GM21737 (cell line): ENCODE results near the gene CHCHD4.

Experiments
- ATAC-seq: cut with Tn5 transposase; IDR thresholded peaks from one replicate; pipeline ENCODE4 v1.9.1; 2021; ENCODE audit warnings: mild to moderate bottlenecking, moderate library complexity; ENCODE audit not compliant: unreplicated experiment

Gene CHCHD4

DNA sequence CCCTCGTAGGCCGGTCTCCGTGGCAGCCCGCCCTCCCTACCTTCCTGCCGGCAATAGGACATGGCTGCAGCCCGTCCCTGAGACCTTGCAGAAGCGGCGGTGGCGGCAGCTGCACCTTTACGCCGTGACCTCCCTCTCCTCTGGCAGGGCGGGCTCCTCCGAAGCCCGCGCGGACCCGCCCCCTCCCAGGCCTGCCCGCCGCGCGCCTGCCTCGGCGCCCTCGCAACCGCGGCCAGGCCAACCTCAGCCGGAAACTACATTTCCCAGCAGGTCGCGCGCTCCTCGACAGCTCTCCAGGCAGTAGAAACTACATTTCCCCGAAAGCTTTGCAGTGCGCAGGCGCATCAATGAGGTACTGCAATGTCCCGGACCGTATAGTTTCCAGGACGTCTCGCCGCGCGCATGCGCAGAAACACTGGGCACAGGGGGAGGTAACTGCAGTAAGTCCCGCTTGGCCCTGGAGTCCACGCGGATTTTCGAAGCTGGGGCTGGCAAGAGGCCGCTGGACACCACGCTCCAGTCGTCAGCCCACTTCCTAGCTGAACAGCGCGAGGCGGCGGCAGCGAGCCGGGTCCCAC is at the start of gene CHCHD4, which contains the start of gene TMEM43:
CHCHD4 (minus strand) TSS at position 256 of the 578 bp plus-strand sequence; CDS start at position 62, 194 bp downstream.
TMEM43 (plus strand) TSS at position 438 of the 578 bp plus-strand sequence. CDS start 142 bp downstream, outside the sequence.
- peak; percentile 86 for ATAC-seq

- ATAC-seq: no peak
These were observed 47.8 kb upstream of the CHCHD4 start for GRCh38 chr3:14172496-14172895.

DNA sequence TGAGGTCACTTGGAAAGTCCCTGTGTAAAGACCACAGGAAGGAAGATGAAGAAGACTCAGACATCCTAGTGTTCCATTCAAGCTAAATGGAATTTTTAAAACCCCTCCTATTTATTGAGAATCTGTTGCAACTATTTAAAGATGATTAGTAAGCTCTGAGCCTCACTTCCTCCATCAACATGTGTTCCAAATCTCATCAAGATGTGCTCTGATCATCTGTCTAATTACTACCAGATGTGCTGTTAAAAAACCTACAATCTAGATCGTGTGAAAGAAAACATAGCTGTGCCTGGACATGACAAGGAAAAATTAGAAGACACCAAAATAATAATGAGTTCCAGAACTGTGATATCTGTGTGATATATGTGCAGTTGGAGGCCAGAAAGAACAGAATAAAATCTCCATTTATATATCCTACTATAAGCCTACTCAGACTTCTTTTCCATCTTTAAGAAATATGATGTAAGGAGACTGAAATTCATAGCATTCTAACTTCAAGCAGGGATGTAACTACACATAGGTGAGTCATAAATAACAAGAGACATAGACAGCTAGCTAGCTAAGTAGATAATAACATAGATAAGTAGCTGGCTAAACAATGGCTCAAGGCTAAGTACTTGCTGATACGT is 46.0 kb upstream of the CHCHD4 start:
- ATAC-seq: no peak

DNA sequence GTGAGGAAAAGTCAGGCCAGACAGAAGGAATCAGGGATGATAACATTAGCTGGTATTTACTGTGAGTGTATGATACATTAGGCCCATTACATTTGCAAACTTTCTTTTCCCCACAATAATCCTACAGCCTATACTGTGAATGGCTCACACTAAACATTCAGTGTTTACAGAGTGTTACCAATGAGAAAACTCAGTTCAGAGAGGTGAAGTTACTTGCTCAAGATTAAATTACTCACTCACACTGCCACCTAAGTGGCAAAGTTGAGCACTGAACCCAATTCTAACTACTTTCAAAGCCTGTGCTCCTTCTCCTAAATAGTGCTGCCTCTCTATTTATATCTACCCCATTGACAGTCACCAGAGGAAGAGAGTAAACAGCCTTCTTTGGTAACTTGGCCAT is 45.2 kb upstream of the CHCHD4 start:
- ATAC-seq: no peak

DNA sequence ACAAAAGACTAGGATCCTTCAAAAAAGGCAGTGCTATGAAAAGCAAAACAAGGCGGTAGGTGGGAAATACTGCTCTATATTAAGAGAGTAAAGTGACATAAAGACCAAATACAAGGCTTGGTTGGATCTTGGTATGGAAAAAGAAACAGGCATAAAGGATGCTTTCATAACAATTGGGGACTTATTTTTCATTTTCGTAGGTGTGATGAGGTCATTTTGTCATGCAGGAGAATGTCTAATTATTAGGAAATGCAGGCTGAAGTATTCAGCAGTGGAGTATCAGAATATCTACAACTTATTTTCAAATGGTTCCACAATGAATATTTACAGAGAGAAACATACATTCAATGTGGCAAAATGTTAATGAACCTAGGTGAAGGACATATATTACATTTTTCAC is 44.8 kb upstream of the CHCHD4 start:
- ATAC-seq: no peak

- no peak for ATAC-seq
These were observed 42.4 kb upstream of the CHCHD4 start for GRCh38 chr3:14166877-14167603.

- no peak for ATAC-seq
These were observed 37.5 kb upstream of the CHCHD4 start for GRCh38 chr3:14162178-14162577.

GRCh38 chr3:14161282-14161681 is 36.6 kb upstream of the CHCHD4 start:
- no peak for ATAC-seq

DNA sequence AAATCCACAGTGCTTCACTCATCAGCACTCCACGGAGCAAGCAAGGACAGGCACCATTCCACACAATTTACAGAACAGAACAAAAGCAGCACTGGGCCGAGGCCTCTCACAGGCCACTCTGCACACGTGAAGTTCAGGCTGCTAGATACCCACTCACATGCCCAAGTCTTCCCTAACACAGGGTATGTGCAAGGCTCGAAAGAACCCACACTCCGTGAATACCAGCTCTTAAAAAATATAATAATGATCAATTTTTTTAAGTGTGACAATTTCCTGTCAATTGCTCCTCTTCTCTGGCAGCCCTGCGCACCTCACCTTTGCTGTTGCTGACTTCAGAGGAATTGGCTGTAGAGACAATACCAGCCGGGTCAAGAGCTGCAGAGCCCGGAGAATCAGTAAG is 34.8 kb upstream of the CHCHD4 start:
- ATAC-seq: no peak

DNA sequence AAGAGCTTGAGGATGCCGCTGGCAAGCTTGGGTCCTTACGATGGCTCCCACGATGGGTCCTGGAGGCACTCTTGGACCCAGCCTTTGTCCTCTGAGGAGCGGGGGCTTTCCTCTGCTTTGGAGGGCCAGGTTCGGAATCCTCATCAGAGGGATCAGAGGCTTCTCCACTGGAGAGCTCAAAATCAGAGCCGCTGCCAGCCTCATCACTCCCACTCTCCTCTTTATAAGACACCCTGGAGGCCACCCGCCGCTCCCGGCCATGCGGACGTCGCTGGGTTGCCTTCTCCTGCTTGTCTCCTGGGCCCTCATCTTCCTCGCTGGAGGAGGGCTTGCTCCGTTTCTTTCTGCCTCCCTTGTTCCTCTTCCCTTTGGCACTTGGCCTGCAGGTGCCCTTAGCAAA is 33.7 kb upstream of the CHCHD4 start:
- no peak for ATAC-seq

- no peak for ATAC-seq
These were observed 33.3 kb upstream of the CHCHD4 start for GRCh38 chr3:14157951-14158350.

DNA sequence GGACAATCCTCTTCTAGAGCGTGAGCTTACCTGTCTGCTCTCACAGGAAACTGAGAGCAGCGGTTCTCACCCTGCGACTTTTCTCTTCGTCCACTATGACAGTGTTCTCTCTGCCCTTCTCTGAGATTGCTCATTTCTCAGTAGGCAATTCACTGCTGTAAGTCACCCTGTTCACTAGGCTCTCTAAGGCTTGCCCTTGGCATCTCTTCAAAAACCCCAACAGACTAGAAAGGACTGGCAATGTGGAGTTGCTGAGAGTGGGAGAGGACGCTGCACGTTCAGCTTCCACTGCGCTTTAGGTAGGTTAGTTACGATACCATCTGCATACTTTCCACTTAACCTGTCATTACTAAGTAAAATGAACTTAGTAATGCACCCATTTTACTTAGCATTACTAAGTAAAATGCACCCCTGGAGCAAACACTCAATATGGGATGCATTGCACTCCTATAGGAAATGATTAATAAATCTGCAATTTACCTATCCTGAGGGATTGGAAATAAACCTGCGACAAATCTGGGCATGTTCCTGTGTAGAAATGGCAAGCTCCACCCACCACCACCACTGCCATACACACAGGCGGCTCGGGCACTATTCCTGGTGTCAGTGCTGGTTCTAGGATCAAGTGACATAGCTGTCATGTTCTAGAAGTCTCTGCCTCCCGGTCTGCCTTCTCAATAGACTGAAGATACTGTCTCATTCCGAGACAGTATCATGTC is 32.3 kb upstream of the CHCHD4 start:
- ATAC-seq: no peak

- no peak for ATAC-seq
These were observed 31.5 kb upstream of the CHCHD4 start for GRCh38 chr3:14156201-14156600.

DNA sequence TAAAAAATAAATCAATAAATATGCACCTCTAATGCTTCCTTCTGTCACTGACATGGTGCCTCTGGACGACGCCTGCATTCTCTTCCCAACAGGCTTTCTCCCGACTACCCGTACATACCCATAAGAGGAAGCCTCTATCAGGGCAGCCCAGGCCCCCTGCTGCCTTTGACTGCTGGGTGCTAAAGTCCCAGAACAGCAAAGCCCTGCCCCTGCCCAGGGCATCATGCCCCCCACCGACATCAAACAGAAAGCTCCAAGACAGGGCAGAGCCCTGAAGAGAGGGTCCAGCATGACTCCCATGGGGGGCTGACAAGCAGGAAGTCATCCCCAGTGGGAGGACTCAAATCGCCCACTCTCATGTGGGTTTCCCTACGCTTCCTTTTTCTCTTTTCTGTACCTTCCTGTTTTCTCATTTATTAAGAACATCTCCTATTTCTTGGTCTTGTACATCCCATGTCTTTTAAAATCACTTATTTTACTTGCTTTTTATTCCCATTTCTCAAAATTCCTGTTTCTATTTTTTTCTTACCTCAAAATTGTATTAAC is 30.3 kb upstream of the CHCHD4 start:
- ATAC-seq: no peak

DNA sequence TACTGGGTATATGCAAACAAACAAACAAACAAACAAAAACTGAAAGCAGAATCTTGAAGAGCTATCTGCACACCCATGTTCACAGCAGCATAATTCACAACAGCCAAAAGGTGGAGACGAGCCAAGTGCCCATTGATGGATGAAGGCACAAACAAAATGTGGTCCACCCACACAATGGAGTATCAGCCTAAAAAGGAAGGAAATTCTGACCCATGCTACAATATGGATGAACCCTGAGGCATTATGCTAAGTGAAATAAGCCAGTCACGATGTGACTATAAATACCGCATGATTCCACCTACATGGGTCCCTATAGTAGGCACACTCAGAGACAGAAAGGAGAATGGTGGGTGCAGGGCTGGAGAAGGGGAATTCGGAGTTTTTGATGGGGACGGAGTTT is 29.6 kb upstream of the CHCHD4 start:
- no peak for ATAC-seq

DNA sequence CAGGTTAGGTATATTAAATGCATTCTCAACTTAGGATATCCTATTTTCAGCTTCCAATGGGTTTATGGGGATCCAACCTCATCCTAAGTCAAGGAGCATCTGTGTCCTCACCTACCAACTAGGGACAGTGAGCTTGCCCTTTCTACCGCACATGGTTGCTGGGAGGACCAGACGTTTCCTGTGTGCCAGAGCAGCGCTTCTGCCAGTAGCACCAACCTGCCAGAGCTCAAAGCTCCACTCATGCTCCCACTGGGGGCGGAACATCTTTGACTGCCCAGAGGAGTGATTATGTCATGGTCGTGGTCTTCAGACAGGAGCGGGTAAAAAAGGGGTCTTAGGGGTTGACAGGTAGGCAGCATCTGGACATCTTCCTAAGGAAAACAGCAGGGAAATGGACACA is 29.0 kb upstream of the CHCHD4 start:
- no peak for ATAC-seq

DNA sequence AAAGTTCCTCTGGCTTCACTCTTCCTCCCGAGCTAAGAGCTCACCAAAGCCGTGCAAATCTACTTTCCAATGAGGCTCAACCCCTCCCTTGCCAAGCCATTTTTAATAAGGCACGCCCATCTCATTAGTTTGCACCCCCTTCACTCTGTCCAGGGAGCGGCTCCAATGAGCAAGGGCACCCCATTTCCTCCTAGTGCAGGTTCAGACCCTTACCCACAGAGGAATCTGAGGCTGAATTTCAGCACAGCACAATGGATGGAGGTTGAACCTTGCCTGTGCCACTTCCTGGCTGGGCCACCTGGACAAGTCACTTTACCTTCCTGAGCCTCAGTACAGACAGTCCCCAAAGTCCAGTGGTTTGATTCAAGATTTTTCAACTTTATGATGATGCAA is 28.3 kb upstream of the CHCHD4 start:
- no peak for ATAC-seq

DNA sequence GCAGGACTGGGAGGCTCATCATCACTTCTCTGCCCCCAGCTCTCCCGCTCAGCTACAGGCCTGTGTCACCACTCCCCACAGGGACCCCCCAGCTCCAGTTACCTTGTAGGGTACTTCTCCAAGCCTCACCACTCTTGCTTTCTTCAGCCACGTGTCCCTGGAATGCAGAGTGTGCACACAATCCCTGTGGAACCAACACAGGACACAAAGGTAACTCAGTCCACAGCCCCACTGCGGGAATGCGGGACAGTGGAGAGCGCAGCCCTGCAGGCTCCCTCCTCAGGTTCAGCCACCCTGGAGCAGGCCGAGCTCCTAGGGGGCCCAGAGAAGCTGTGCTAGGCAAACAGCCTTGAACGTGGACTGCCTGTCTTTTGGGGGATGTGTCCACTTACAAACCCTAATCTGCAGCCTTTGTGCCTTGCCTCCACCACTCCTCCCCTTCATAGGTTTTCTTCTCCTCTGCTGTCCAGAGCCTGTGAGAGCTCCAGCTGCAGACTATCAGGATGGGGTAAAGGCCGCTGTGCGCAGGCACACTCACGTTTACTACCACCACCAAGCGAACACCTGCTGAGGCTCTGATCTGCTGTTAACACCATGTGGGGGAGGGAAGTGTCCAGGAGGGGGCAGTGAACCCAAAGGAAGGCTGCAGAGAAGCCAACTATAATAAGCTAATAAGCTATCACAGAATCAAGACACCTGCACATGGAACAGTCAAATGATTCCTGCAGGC is 27.7 kb upstream of the CHCHD4 start:
- ATAC-seq: no peak

GRCh38 chr3:14151471-14152083 is 26.9 kb upstream of the CHCHD4 start:
- no peak for ATAC-seq
